A172 (cell line): ENCODE measurements around the gene PHOSPHO1. TPM values are rescaled to one million over a fixed set of nuclear protein-coding genes. Genes with fewer than 3 reads are reported as not detected.
"Not testable (repeated sequence)": the region's sequence is repeated elsewhere in the genome, so short reads cannot be mapped to it uniquely, and the experiment has no call there.

Experiments used
- DNase-seq: peaks from one replicate; pipeline ENCODE4 v3.0.0-alpha.2; 2015; ENCODE audit warnings: low spot score
- total RNA-seq: library from RNA; depleted of rRNA; stranded (reverse); fragments of >200 nt; shearing (Covaris generic); gene quantifications from 2 replicates; pipeline ENCODE4 v1.2.3, GENCODE V29; 2014; rRNA removed

Gene PHOSPHO1
- total RNA-seq, 1 experiment from 2014 or later, result 0.22 TPM

DNA sequence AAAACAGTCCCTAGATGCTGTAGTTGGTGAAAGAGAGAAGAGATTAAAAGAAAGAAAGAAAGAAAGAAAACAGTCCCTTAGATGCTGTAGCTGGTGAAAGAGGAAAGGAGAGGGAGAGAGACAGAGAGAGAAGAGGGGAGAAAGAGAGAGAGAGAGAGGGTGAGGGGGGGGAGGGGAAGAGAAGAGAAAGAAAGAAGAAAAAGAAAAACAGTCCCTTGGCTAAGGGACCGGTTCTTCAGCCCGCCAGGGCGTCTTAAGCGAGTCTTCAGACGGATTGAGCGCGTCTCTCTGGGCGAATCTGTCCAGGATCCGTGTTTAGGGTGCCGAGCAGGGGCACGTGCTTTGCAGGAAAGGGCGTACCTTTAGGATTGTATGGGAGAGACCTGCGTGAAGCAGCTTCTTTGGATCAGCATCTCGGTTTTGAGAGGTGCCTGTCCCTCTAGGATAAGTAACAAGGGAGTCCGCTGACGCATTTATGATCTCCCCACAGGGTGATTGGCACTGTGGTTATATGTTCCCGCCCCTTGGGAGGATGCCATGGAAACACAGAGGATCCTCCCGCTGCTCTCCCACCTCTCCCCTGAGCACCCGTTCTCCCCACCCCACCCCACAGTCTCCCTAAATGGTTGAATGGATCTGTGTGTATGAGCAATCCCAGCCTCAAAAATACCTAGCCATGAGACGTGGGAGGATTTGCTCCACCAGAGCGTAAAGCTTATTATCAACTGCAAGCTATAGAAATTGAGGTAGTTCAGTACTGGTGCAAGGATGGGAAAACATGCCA is 36.9 kb downstream of the PHOSPHO1 start:
- DNase-seq, result peak; percentile 57

GRCh38 chr17:49191917-49192741 is 38.5 kb downstream of the PHOSPHO1 start:
- peak; percentile 91 for DNase-seq

DNA sequence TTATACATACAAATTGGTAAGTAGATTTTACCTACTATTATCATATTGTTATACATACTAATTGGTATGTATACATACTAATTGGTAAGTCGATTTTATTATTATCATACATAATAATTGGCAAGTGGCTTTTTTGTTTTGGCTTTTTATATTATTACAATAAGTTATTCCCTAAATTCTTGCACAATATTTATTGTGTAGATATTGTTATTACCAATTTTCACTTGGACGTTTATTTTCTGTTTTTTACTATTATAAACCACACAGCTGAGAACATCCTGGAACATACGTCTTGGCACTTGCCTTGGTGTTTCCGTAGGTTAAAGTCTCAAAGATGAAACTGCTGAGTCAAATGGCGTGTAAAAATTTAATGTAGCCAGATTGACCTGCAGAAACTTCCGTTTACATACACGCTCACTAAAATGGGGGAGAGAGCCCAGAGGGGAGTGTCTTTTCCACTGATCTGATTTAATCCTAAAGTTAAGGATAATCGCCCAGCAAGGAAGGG is 39.1 kb downstream of the PHOSPHO1 start:
- no peak for DNase-seq

- DNase-seq, result no peak
These were observed 39.7 kb downstream of the PHOSPHO1 start for GRCh38 chr17:49190932-49191331.

DNA sequence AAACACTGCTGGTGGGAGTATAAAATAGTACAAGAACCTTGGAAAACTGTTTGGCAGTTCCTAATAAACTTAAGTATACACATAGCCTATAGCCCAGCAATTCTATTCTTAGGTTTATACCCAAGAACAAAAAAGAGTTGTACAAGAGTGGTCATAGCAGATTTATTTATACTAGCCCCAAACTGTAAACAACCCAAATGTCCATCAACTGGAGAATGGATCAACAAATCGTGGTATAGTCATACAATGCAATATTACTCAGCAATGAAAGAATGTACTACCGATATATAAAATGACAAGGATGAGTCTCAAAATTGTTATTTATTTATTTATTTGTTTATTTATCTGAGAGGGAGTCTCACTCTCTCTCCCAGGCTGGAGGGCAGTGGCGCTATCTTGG is 43.3 kb downstream of the PHOSPHO1 start:
- DNase-seq, result no peak

- not testable (repeated sequence) for DNase-seq
These were observed 45.2 kb downstream of the PHOSPHO1 start for GRCh38 chr17:49185381-49185780.

DNA sequence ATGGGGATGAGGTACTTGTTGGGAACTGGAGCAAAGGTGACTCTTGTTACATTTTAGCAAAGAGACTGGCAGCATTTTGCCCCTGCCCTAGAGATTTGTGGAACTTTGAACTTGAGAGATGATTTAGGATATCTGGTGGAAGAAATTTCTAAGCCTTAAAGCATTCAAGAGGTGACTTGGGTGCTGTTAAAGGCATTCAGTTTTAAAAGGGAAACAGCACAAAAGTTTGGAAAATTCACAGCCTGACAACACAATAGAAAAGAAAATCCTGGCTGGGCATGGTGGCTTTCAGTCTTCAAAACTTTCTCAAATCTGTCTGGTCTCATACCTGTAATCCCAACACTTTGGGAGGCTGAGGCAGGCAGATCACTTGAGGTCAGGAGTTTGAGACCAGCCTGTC is 46.1 kb downstream of the PHOSPHO1 start:
- DNase-seq, result not testable (repeated sequence)

DNA sequence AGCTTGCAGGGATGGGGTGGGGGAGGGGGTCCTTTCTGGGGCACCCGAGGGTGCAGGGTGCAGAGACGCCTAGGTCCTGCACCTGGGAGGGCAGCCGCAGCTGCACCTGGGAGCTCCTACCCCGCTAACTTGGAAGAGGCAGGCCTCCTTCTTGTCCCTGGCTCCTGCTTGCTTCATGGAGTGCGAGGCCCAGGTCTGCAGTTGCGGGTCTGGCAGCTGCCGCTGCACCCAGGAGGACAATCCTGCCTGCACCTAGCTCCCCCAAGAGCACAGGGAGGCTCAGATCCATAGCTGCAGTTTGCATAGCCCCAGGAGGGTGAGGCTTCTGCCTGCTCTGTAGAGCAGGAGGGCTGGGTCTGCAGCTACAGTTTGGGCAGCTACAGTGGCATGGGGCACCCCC is 46.8 kb downstream of the PHOSPHO1 start:
- DNase-seq, result no peak

DNA sequence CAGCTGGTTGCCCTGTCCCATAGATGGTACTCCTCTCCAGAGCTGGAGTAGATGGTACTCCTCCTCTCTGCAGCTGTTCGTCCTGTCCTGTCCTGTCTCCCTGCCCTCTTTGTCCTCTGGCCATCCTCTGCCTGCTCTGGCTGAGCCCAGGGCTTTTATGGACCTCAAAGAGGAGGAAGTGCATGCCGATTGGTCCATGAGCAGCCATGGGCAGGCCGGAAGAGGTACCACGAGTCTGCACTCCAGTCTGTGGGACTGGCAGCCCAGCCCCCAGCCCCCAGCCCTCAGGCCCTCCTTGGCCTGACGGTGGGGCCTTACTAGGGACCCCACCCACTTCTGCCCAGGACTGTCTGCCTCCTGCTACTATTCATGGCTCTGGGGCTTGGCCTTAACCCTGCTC is 47.2 kb downstream of the PHOSPHO1 start:
- no peak for DNase-seq

- DNase-seq, result no peak
These were observed 49.5 kb downstream of the PHOSPHO1 start for GRCh38 chr17:49180998-49181635.

DNA sequence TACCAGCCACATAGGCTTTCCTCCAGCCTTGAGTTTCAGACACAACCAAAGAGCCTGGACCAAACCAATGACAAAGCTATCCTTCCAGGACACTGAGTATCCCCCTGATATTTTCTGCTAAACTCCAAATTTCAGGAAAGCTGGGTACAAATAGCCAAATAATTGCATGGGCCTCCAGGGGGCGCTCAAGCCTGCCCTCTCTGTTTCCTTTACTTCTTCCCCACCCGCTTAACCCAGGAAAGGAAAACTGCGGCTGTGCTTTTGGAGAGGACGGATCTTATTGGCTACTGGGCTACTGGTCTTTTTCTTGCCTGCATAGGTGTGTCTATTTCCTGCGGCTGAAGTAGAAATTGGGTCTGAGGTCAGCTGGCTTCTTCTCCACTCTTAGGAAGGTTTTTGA is 50.3 kb downstream of the PHOSPHO1 start:
- peak; percentile 60 for DNase-seq

DNA sequence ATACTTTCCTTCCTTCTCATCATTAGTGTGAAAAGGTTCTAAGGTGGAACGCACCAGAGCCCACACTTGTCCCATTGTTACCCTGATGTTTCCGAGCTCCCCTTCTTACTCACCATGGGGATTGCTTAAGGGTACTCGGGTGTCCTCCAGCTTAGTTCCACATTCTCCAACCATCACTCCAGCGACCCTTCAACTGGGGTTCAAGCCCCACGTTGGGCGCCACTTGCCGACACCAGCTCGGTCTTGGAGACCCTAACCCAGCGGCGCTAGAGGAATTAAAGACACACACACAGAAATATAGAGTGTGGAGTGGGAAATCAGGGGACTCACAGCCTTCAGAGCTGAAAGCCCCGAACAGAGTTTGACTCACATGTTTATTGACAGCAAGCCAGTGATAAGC is 54.6 kb downstream of the PHOSPHO1 start:
- not testable (repeated sequence) for DNase-seq

Other genes starting within 250 kb of the PHOSPHO1 start
- 14.8 and 16.0 TPM in 2 replicates for gene IGF2BP1, start 233.4 kb downstream of the PHOSPHO1 start, total RNA-seq
- gene B4GALNT2, start 98.0 kb downstream of the PHOSPHO1 start, total RNA-seq, result not detected in 2 replicates
- not detected in 2 replicates for gene GNGT2, start 20.2 kb downstream of the PHOSPHO1 start, total RNA-seq
- gene ABI3, start 20.1 kb downstream of the PHOSPHO1 start, total RNA-seq, result 0.07 and 0.41 TPM in 2 replicates
- gene ZNF652, start 131.5 kb upstream of the PHOSPHO1 start, total RNA-seq, result 17.8 and 21.0 TPM in 2 replicates
- 280 and 302 TPM in 2 replicates for gene PHB1, start 184.1 kb upstream of the PHOSPHO1 start, total RNA-seq